Activated CD8-positive, alpha-beta memory T cell treated with anti-CD3 and anti-CD28 coated beads for 36 hours (primary cell): ENCODE results near the gene COL24A1. TPM values are rescaled to one million over a fixed set of nuclear protein-coding genes. Genes with fewer than 3 reads are reported as not detected.

ENCODE experiments used
- total RNA-seq, 2 experiments: library from RNA; stranded (reverse); gene quantifications; one replicate each; pipeline ENCODE4 v1.2.3, GENCODE V29; 2021

The COL24A1 gene
- total RNA-seq, 2 experiments from 2014 or later = not detected

Other genes with a start within 250 kb of the COL24A1 start
- gene ODF2L, start 239.6 kb upstream of the COL24A1 start, total RNA-seq = 10 to 100 TPM; 24.0 to 25.6 TPM